Ecto neural progenitor cell (in vitro differentiated cells): ENCODE results near the gene ARHGEF1.
"Not testable (repeated sequence)": the region's sequence is repeated elsewhere in the genome, so short reads cannot be mapped to it uniquely, and the experiment has no call there.

Experiments used
- DNase-seq: peaks from one replicate; pipeline ENCODE4 v3.0.0-alpha.2; 2018; ENCODE audit warnings: low spot score

ARHGEF1 gene

DNA sequence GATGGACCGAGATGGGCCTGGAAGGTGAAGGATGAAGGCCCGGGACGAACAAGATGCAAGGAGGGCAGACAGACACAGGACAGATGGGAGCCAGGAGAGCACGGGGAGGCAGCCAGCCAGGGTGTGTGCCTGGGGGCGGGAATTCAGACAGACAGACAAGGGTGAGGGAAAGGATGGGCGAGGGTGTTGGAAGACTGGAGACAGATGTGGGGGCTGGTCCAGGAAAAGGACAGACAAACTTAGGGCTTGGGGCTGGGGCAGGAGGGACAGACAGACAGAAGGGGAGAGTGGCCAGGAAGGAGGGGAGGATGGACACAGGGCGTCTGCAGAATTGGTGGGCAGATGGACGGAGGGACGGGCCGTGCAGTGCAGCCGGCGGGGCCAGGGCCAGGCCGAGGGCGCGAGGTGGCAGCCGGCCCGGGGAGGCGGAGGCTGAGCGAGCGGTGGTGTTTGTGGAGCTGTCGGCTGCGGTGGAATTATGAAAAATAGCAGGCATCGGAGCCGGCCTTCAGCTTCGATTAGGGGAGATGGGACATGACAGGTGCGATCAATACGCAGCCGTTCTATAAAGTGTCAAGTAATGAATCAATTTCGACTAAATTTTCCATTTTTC is 49.8 kb downstream of the ARHGEF1 start:
- DNase-seq, result no peak

DNA sequence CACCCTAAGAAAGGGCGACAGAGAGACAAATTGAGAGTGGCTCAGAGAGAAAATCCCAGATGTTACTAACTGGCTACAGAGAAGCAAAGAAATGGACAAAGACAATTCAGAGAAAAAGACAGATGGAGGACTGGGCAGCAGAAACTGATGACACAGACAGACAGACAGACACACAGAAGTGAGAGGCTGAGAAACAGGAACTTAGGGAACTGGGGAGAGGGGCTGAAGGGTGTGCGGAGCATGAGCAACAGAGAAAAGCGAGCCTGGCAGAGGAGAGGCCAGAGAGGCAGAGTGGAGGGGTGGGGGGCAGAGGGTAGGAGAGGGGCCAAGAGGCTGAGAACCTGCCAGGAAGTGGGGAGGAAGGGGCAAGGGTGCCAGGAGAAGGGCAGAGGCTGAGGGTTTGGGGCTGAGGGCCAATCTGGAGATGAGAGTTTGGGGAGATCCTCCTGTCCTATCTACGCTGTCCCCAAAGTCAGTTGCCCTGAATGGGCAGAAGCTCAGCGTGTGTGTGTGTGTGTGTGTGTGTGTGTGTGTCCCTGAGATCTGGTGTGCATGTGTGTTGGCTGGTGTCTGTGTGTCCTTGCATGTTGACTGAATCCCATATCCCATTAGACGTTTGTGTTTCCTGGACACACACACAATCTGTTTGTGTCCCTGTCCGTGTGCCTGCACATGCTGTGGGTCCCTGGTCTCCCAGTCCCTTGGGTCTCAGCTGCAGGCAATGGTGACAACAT is 50.9 kb downstream of the ARHGEF1 start:
- no peak for DNase-seq

DNA sequence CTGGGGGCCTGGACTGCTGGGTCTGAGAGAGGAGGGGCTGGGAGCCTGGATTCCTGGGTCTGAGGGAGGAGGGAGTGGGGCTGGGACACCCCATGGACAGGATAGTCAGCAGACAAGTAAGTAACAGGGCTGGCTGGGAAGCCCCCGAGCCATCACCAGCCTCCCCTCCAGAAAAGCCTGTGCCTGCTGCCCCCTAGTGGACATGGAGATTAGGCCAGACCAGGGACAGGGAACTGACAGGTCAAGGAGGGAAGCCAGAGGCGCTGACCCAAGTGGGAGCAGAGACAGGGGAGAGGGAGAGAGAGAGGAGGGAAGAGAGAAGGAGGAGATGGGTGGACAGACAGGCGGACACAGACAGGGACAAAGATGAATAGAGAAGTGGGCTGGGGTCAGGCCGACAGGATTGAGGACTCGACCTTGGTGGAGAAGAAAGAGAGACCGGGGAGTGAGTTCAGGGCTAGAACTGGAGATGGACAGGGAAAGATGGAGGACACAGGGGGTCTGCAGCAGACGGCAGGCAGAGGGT is 51.9 kb downstream of the ARHGEF1 start:
- peak; percentile 90 for DNase-seq

DNA sequence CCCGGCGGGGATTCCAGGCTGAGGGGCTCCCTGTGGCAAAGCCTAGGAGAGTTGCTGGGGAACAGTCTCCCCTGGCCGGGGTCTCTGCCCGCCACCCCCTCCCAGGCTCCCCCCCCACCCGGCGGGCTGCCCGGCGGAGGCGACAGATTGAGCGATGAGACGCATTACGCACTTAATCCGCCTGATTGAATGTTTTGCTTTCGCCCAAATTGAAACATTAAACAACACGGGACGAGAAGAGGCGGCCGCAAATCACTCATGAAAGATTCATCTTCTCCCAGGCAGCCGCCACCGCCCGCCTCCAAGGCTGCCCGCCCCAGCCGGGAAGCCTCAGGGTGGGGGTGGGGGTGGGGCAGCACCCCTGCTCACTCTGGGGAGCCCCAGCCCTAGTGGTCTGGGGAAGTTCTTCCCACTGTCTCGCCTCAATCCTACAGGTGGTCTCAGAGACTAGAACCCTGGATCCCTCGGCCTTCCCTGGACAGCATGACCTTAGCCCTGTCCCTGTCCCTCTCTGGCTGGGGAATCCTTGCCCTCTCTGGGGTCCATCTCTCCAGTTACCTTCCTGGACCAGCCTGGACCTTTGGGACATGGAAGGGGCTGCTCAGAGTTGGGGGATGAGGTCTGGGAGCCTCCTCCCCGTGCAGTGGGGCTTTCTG is 52.9 kb downstream of the ARHGEF1 start:
- no peak for DNase-seq

DNA sequence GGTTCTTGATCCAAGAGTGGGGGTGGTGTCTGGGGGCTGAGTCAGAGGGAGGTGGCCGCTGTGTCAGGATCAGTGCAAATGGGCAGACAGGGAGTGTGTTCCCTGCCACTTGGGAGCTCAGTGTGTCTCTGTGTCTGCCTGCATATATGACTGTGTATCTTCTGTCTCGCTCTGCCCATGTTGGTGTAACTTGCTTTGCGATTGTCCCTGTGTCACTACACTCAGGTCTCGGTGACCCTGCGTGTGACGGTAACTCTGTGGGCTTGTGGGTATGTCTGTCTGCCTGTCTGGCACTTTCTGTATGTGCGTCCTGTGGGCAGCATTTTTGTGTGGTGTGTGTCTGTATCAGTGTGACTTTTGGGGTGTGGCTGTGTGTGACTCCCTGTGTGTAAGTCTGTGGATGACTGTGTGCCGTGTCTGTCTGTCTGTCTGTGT is 53.4 kb downstream of the ARHGEF1 start:
- DNase-seq, result no peak

DNA sequence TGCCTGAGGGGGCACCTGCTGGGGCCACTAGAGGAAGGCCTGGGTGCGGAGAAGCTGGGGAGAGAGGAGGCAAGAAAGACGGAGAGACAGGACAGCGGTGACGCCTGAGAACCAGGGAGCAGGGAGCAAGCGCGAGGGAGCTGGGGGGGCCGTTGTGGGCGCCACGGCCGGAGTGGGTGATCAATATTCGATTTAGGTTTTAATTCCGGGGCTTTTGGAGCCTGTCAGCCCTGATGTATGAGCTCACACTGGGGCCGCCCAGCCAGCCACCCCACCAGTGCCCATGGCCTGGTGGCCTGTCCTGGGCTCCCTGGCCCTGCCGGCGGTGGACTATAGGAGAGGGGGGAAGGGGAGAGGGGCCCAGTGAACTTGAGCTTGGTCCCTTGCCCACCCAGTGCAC is 54.0 kb downstream of the ARHGEF1 start:
- DNase-seq, result no peak

DNA sequence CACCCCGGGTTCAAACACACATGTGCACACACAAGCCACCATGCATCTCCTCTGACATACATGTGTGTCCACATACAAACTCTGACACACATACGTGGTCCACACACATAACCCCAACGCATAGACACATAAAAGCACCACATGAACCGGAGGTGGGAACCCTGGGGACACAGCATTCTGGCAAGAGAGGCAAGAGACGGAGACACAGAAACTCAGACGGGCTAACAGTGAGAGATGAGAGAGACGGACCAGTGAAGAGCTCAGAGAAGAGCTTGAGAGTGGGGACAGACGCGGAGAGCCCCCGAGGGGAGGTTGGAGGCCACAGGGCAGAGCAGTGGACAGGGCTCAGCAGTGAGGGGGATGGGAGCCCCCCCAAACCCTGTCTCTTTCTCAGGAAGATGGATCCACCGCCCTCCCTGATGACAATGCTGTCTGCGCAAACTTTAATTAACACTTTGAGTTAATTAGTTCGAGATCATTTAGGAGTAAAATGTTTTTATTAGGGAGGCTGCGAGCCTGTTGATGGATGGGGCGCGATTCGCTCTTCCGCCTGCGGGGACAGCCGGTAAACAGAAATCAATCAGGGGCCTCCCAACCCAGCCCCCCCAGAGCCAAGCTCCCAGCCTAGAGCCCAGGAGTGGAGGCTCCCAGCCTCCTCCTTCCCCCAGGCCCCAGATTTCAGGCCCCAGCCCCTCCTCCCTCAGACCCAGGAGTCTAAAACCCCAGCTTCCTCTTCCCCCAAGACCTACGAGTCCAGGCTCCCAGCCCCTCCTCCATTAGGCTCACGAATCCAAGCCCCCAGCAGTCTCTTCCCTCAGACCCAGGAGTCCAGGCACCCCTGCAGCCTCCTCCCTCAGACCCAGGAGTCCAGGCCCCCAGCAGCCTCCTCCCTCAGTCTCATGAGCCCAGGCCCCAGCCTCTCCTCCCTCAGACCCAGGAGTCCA is 54.8 kb downstream of the ARHGEF1 start:
- no peak for DNase-seq

DNA sequence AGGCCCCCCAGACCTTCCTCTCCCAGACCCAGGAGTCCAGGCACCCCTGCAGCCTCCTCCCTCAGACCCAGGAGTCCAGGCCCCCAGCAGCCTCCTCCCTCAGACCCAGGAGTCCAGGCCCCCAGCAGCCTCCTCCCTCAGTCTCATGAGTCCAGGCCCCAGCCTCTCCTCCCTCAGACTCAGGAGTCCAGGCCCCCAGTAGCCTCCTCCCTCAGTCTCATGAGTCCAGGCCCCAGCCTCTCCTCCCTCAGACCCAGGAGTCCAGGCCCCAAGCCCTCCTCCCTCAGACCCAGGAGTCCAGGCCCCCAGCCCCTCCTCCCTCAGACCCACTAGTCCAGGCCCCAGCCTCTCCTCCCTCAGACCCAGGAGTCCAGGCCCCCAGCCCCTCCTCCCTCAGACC is 56.2 kb downstream of the ARHGEF1 start:
- not testable (repeated sequence) for DNase-seq

DNA sequence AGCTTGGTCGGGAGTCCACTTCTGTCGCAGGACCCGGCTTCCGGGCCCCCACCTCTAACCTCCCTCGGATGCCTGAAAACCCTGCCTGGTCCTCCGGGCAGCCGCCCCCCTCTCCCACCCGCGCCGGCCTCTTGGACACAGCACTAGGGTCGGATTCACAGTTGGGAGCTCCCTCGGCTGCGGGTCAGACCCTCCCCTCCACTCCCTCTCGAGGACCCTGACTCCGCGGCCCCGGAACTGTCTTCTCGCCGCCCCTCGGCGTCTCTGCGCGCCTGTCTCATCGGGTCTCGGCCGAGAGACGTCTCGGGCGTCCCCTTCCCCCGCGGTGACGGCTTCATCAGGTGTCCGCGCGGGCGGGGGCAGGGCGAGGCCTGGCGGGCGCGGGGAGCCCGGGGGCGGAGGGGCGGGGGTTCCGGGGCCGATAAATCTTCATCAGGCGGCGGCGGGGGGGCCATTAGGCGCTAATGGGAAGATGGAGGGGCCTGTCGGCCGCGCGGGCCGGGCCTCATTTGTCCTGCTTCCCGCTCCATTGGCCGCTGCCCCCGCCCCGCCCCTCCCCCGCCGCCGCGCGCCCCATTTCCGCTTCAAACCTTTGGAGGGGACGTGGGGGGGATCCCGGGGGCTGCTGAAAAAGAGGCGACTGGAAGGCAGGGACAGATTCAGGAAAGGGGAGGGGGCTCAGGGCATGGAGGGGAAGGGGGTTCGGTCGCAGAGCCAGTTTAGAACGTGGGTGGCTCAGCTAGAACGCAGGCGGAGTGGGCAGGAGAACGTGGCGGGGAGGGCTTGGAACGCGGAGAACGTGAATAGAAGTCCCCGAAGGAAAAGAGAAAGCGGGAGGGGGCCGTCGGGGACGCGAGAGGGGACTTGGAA is 57.1 kb downstream of the ARHGEF1 start:
- DNase-seq, result peak; percentile 70

DNA sequence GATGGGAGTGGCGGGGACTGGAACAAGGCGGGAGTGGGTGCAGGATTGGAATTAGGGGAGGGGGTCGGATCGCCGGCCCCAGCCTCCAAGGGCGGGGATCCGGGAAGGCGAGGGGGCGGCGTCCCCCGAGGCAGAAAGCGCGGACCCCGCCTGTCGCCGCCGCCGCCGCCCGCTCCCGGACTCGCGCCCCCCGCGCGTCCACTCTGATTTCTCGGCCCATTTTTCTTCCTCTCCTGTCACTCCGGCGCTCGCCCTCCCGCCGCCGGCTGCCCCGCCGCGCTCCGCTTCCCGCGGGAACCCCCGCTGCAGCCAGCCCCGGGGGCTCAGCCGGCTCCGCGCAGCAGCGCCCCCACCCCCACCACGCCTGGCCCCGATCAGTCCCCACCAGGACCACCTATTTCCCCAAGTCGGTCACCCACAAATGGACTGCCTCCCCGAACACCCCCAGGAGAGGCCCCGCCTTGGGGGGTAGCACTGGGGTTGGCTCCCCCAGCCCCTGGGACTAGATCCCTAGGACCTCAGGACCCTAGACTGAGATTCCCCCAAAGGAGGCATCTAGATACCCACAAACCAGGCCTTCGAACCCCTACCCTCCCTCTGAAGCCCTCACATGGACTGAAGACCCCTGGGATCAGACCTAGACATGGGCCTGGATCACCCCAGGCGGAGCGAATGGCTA is 57.9 kb downstream of the ARHGEF1 start:
- no peak for DNase-seq

DNA sequence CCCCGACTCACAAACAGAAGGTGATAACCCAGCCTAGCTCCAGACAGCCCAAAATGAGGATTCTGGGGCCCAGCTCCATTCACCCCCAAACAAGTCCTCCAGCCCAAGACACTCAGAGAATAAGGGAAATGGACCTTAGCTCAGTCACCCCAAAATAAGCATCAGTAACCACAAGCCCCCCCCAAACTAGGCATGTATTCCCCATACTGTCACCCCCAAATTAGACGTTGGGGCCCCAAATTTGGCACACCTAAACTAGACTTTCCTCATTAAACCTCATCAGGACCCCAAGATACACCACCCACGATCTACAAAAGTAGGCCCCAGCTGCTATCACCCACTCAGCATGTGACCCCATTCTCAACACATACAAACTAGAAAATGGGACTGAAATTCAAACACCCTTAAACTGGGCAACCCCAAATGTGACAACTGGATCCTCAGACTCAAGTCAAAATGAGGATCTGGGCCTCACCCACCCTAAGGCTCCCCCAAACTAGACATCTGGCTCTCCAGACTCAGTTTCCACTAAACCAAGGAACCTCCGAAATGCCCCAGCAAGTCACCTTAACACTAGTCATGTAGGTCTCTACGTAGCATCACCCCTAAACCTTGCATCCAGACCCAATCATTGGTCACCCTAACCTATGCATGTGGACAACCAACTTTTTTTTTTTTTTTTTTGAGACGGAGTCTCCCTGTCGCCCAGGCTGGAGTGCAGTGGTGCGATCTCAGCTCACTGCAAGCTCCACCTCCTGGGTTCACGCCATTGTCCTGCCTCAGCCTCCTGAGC is 58.6 kb downstream of the ARHGEF1 start:
- DNase-seq, result no peak

DNA sequence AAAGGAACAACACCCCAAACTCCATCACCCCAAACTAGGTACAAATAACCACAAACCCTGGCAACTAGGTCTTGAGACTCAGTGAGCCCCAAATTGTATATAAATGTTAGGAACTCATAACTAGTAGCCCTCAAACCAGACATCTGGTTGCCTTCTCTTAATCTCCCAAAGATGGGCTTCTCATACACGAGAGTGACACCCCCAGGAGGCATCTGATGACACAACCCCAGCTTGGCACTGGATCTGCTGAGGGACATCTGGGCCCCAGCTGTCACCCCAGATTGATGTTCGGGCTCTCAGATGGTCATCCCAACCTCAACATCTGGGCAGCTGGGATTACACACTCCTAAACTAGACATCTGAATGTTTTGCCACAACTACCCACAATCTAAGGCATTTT is 61.4 kb downstream of the ARHGEF1 start:
- no peak for DNase-seq

DNA sequence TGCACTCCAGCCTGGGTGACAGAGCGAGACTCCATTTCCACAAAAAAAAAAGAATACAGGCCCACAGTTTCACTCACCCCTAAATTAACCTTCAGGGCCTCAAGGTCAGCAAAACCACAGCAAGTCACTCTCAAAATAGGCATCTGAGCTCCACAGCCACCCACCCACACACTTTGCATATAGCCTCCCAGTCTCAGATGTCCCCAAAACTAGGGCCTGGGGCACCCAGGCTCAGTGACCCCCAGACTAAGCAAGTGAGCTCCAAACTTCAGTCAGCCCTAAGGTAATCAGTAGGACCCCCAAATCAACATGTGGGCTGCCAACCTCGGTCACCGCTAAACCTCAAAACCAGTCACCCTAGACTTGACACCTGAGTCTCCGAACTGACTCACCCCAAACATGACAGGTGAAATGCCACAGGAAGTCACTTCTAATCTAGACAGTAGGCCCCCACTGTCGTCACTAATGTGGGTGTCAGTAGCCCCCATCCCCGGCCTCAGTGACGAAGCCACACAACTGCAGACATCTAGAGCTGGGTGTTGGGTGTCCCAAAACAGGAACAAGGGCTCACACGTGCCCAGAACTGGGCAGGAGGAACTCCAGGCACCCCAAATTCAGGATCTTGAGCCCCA is 62.3 kb downstream of the ARHGEF1 start:
- DNase-seq, result no peak

DNA sequence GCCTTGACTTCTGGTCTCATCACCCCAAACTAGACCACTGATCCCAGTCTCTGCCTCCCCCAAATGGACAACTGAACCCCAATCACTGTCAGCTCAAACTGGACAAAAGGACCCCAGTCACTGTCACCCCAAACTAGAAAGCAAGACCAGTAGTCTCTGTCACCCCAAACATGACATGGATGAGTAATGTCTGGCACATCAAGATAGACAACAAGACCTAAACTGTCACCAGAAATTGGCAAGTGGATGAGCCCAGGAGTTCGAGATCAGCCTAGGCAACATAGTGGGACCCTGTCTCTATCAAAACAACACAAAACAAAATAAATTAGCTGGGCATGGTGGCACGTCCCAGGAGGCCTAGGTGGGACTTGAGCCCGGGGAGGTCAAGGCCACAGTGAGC is 64.1 kb downstream of the ARHGEF1 start:
- no peak for DNase-seq

DNA sequence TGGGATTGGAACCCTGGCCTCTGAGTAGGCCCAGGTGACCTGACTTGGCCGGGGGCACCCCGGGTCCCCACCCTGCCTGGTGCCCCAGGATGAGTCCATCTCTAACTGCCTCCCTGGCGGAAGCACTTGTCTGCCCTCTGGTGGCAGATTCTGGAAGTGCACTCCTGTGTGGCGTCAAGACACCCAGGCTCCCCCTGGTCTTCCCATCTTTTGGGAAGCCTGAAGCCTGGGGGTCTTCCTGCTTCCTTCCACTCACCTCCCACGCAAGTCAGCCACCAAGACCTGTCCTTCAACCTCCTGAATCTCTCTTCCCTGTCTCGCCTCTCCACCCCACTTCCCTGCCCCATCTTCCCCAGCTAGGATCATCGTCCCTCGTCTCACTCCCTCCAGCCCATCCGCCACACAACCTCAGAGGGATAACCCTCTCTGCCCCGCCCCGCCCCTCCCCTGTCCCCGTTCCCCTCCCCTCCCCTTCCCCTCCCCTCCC is 68.7 kb downstream of the ARHGEF1 start:
- peak; percentile 90 for DNase-seq

DNA sequence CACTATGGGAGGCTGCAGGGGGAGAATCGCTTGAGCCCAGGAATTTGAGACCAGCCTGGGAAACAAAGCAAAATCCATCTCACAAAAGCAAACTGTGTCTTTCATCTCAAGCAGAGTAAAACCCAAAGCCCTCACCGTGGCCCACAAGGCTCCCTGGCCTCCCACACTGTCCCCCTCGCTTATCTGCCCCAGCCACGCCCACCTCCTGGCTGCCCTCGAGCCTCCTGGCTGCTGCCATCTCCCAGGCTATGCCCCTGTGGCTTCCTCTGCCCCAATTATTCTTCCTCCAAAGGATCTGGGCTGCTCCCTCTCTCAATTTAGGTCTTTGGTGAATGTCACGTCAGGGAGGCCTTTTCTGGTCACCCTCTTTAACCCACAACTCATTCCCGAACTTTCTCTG is 72.5 kb downstream of the ARHGEF1 start:
- DNase-seq, result no peak

DNA sequence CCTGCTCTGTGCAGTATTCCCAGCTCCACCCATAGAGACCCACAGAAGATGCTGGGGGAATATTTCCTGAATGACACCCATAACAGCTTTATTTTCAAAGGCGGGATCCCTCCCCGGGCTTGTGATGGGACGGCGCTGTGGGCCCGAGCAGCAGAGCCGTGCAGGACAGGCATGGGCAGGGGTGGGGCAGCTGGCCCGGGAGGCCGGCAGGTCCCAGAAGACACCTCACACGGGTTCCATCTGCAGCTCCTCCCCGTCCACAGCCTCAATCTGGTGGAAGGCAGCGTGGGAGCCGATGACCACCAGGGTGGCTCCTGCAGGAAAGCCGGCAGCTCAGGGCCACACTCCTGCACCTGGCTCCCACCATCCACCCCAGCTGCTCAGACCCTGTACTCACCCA is 73.6 kb downstream of the ARHGEF1 start:
- DNase-seq, result no peak
